ENCODE data around the gene SPRY1.

The SPRY1 gene, protein sequence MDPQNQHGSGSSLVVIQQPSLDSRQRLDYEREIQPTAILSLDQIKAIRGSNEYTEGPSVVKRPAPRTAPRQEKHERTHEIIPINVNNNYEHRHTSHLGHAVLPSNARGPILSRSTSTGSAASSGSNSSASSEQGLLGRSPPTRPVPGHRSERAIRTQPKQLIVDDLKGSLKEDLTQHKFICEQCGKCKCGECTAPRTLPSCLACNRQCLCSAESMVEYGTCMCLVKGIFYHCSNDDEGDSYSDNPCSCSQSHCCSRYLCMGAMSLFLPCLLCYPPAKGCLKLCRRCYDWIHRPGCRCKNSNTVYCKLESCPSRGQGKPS

DNA sequence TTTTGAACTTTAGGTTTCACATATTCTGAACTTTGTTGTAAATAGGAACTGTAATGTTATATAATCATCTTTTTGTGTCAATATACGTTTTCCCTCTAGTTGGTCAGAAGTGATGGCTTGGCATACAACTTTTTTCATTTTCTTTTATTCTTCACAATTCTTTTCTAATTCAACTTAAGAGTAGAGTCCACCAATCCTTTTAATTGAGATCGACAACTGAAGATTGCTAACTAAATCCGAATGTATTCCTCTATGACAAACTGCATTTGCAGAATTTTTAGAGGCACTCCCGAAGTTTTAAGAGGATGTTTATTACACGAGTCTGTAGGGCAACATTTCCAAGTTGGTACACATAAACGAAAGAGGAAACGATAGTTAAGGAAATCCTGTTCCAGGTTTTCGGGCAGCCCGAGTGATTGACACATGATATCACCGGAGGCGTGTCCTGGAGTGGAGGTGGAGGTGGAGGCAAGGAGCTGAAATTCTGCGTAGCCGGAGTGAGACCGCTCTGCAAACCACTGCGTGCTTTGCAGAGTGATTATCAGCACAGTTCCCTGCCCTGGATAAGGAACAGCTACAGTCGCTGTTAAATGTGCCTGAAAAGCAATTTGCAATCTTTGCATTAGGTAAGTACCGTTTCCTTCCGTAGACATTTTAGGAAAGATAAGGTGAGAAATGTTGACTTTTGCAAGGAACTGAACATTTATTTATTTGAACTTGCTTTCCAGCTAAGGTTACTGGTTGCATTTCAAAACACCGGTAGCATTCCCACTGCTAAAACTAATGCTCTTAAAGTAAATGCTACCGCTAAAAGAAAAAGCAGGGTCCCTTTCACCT lies at the start of gene SPRY1:
SPRY1 (plus strand) TSS at position 489 of the 837 bp plus-strand sequence. CDS start 4,797 bp downstream, outside the sequence.
- peak; percentile 78 for DNase-seq (ENCODE audit: low read depth)

GRCh38 chr4:123346951-123347350 lies 49.6 kb upstream of the SPRY1 start:
- no peak overlapping the region for H3K4me3 ChIP-seq (ENCODE audit: low read depth, low read length)
- no peak for DNase-seq (ENCODE audit: low read depth)

More for the DNA sequence above, at the start of gene SPRY1:
- H3K4me3 ChIP-seq (ENCODE audit: low read depth, low read length) = peak within 1 kb of the TSS; percentile 65

- DNase-seq (ENCODE audit: low read depth) = no peak
- H3K4me3 ChIP-seq (ENCODE audit: low read depth, low read length) = no peak overlapping the region
These were observed 47.6 kb upstream of the SPRY1 start for GRCh38 chr4:123348946-123349345.

DNA sequence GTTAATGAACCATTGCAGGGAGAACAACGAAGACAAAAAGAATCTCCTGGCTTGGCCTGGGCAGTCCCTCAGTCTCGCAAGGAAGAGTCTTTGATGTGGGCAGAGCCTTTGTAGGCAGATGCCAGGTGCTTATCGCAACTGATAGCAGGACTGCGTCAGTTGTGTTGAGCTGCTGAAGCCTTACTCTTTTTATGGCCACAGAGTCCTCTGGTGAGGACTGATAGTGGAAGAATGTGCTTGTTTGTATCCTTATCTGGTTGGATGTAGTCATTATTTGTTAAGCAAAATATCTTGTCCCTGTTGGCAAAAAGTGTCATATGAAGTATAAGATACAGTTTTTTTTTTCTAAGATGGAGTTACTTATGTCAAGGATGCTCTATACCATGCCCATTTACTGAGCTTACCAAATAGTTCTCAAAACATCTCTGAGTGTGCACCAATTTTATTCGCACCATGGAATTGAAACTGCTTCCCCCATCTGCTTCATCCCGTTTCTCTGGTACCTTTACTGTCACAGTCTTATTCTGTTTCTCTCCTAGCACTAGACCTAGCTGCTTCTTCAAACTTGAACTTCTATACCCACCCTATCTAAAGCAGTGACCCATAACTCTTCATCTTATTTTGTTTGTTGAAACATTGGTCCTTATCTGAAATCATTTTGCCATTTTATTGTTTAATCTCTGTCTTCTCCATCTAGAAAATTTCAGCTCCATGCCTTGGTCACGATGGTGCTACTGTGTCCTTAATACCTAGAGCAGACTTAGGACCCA lies 47.0 kb upstream of the SPRY1 start:
- H3K4me3 ChIP-seq (ENCODE audit: low read depth, low read length) = no peak overlapping the region
- no peak for DNase-seq (ENCODE audit: low read depth)

DNA sequence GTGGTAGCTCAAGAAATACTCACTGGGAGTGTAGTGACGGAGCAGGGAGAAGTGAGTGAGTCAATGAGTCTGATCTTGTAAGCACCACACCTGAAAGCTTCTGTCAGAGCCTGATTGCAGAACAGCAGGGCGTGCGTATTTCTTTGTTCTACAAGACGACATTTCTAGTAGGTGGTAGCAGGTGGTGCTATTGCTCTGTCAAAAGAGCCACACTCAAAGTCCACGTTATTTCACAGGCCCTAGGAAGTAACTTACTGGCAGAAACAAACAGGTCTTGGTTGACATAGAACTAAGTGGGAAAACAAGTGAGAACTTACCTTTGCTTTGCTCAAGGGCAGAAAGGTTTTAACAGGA lies 46.4 kb upstream of the SPRY1 start:
- H3K4me3 ChIP-seq (ENCODE audit: low read depth, low read length) = no peak overlapping the region
- no peak for DNase-seq (ENCODE audit: low read depth)

GRCh38 chr4:123350726-123351125 lies 45.9 kb upstream of the SPRY1 start:
- H3K4me3 ChIP-seq (ENCODE audit: low read depth, low read length) = no peak overlapping the region
- DNase-seq (ENCODE audit: low read depth) = no peak

DNA sequence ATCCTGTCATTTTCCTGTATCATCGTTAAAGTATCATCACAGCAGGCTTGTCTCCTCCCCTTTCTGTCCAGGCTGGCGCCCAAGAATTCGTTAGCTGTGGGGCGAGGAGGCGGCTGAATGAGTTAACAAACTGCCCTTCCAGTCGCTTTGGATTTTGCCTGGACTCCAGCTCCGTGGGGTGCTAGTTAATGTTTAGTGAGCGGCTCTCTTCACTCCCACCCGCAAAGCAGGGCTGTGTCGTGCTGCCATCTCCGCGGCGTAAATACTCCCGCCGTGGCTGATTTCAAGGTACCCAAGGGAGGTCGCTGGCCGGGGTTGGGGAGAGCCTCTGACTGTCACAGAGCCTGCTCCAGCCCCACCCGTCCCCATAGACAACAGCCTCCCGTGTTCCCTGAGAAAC lies 44.9 kb upstream of the SPRY1 start:
- H3K4me3 ChIP-seq (ENCODE audit: low read depth, low read length) = no peak overlapping the region
- DNase-seq (ENCODE audit: low read depth) = no peak

DNA sequence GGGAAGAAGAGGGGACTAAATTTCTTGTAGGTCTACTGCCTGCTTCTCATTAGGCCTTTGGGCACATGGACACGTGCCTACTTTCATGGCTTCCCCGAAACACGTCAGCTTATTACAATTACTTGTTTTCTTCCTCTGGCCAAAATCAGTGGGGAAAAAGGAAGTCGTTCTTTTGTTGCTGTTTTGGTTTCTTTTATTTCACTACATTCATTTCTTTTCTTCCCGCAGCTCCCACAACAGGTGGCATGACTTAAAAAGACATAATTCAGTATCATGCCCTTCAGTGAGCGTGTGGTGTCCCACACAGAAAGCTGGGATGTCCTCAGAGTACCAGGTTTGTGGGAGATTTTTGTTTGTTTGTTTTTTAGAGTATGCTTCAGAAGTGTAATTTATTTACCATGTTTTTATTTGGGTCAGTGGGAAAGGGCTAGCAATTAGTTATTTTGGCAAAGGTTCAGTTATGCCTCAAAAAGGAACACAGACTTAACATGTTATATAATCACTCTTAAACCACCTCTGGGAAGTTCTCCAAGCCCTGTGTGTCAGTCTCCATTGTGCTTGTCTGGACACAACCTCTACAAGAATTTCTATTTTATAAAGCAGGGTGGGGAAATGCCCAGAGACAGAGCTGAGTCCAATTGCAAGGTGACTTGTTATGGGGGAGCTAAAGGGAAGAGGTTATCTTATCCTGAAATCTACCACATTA lies 44.2 kb upstream of the SPRY1 start:
- no peak overlapping the region for H3K4me3 ChIP-seq (ENCODE audit: low read depth, low read length)
- peak; percentile 25 for DNase-seq (ENCODE audit: low read depth)

DNA sequence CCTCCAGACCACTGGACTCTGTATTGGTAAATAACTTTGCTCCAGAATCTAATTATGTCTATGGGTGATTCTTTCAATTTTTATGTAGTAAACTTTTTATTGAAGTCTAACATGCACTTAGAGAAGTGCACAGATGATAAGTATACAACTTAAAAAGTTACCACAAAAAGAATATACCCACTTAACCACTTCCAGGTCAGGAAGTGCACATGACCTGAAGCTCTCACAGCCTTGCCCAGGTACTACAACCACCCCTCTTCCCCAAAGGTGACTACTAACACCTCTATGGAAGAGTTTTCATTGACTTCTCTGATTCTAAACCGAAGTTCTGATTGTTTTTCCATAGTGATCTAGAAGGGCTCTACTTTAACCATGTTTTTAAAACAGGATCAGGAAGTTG lies 43.6 kb upstream of the SPRY1 start:
- H3K4me3 ChIP-seq (ENCODE audit: low read depth, low read length) = no peak overlapping the region
- no peak for DNase-seq (ENCODE audit: low read depth)

GRCh38 chr4:123353656-123354055 lies 42.9 kb upstream of the SPRY1 start:
- no peak overlapping the region for H3K4me3 ChIP-seq (ENCODE audit: low read depth, low read length)
- no peak for DNase-seq (ENCODE audit: low read depth)

DNA sequence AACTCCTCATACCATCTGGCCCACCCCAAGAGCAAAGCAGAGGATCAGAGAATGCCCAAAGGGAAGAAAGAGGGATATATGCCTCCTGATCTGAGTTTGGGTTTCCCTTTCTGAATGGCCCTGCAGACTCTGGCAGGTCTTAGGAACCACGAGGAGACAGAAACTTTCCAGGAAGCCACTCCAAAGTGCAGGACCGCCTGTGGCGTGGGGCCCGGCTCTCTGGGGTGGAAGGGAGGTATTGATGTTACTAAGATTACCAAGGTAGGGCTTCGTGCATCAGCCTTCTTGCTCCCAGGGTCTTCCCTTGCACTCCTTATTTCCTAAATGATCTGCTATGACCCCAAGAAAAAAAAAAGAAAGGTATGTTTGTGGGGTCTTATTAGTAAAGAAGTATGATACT lies 41.9 kb upstream of the SPRY1 start:
- no peak for DNase-seq (ENCODE audit: low read depth)

DNA sequence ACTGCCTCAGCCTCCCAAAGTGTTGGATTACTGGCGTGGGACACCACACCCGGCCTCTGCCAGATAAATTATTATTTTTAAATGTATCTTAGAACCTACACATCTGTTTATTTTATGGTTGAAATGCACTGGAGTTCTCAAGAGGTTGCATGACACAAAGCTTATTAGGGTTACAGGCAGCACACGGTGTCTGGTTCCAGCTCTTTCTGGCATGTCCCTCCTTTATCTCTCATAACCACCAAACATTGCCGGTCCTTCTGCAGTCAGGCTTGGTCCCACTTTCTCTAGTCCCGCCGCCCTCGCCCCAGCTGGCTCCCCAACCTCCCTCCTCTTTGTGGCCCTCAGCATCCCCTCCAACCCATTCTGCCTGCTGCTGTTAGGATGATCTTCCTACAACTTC lies 39.7 kb upstream of the SPRY1 start:
- H3K4me3 ChIP-seq (ENCODE audit: low read depth, low read length) = no peak overlapping the region
- DNase-seq (ENCODE audit: low read depth) = no peak

More for the DNA sequence above, 41.9 kb upstream of the SPRY1 start:
- no peak overlapping the region for H3K4me3 ChIP-seq (ENCODE audit: low read depth, low read length)

- DNase-seq (ENCODE audit: low read depth) = no peak
- no peak overlapping the region for H3K4me3 ChIP-seq (ENCODE audit: low read depth, low read length)
These were observed 36.9 kb upstream of the SPRY1 start for GRCh38 chr4:123359449-123360315.

GRCh38 chr4:123361195-123361861 lies 35.3 kb upstream of the SPRY1 start:
- DNase-seq (ENCODE audit: low read depth) = peak; percentile 85
- H3K4me3 ChIP-seq (ENCODE audit: low read depth, low read length) = no peak overlapping the region

- no peak for DNase-seq (ENCODE audit: low read depth)
- no peak overlapping the region for H3K4me3 ChIP-seq (ENCODE audit: low read depth, low read length)
These were observed 34.5 kb upstream of the SPRY1 start for GRCh38 chr4:123362103-123362502.

- no peak for DNase-seq (ENCODE audit: low read depth)
- no peak overlapping the region for H3K4me3 ChIP-seq (ENCODE audit: low read depth, low read length)
These were observed 32.9 kb upstream of the SPRY1 start for GRCh38 chr4:123363729-123364128.

DNA sequence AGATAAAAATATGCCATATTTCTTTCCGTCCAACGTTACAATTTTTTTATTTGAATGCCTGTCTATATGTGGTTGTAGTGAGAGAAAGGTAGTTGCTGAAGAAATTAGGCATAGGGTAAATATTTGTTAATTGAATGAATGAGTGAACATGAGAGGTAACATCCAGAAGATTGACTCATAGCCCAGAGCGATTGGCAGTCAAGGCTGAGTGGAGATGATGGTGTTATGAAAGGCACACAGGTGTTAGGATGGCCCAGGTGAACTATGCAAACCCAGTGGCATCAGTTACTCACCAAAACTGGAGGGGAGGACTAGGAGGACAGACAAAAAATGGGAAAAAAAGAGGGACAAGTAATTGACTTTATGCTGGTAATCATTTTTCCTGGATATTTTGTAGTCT lies 31.7 kb upstream of the SPRY1 start:
- no peak for DNase-seq (ENCODE audit: low read depth)
- H3K4me3 ChIP-seq (ENCODE audit: low read depth, low read length) = no peak overlapping the region

GRCh38 chr4:123365412-123365811 lies 31.2 kb upstream of the SPRY1 start:
- no peak overlapping the region for H3K4me3 ChIP-seq (ENCODE audit: low read depth, low read length)
- no peak for DNase-seq (ENCODE audit: low read depth)
